Right lobe of liver (tissue), 6 donors: ENCODE data around the gene ITM2C. TPM values are rescaled to one million over a fixed set of nuclear protein-coding genes. Genes with fewer than 3 reads are reported as not detected.

Source experiments
- ATAC-seq, 4 donors: fragments of 200-7000 bp; cut with Tn5 transposase; one replicate each; pipeline ENCODE4 v1.9.1; 2020; ENCODE audit warnings: mild to moderate bottlenecking in 4 of 4, moderate library complexity in 4 of 4
- DNase-seq, 3 donors: peaks; one replicate each; pipeline ENCODE4 v3.0.0-alpha.2; 2020
- H3K27ac ChIP-seq, 3 donors: fragments of 200-600 bp; one replicate each; pipeline ENCODE4 v1.8.0; 2022
- H3K27me3 ChIP-seq, 2 donors: fragments of 200-600 bp; one replicate each; pipeline ENCODE4 v1.8.0; 2022
- H3K36me3 ChIP-seq, 4 donors: fragments of 200-600 bp; sonication (generic) in 1 of 4; one replicate each; pipeline versions ENCODE4 v1.5.1 to v1.8.0; 2017 to 2022; ENCODE audit warnings: control low read depth in 1 of 4
- H3K4me1 ChIP-seq, 4 donors: fragments of 200-600 bp; sonication (generic) in 1 of 4; one replicate each; pipeline versions ENCODE4 v1.5.1 to v1.8.0; 2017 to 2022; ENCODE audit warnings: control low read depth in 1 of 4
- H3K4me3 ChIP-seq, 3 donors: fragments of 200-600 bp; one replicate each; pipeline ENCODE4 v1.8.0; 2022
- H3K9me3 ChIP-seq, 4 donors: fragments of 200-600 bp; sonication (generic) in 1 of 4; one replicate each; pipeline versions ENCODE4 v1.5.1 to v1.8.0; 2017 to 2022; ENCODE audit warnings: control low read depth in 1 of 4
- CTCF ChIP-seq, 4 donors: fragments of 200-600 bp in 3 of 4; fragments of 450-650 bp in 1 of 4; IDR thresholded peaks; one replicate each; pipeline versions ENCODE4 v1.5.1 to v1.8.0; 2016 to 2022; ENCODE audit warnings: antibody characterized with exemption in 4 of 4, mild to moderate bottlenecking in 2 of 4
- POLR2A ChIP-seq: fragments of 450-650 bp; IDR thresholded peaks from one replicate; pipeline ENCODE4 v1.6.1; 2017; ENCODE audit warnings: antibody characterized with exemption, mild to moderate bottlenecking
- WGBS: methylation state at CpG from one replicate; pipeline ENCODE4 v1.1.6; 2018; ENCODE audit warnings: low coverage, low lambda C conversion rate; ENCODE audit not compliant: insufficient coverage; ENCODE audit errors: missing lambda C conversion rate; 5-methylcytosine and 5-hydroxymethylcytosine counted together
- intact Hi-C, 2 donors: fragments of 100-400 bp; cut with DNase I; formaldehyde crosslinking; loops; one replicate each; pipeline versions ENCODE4 v1.11.2 to v1.14.1; 2022
- total RNA-seq, 6 experiments: library from RNA; depleted of rRNA in 2 of 6; stranded (reverse); fragments of >200 nt in 2 of 6; fragmentation: NEBNext Ultra II Directional in 3 of 6; extraction: Animal tissue kit (Norgen Biotek cat#: 25700) in 3 of 6; gene quantifications; one replicate each; pipeline versions ENCODE4 v1.1.0 to v1.2.4, GENCODE V29; 2016 to 2023
- donor health status: DM: no; HTN: yes; CAD: no.
- donor health status: DM: no; HTN: no; CAD: no.
- donor health status: DM: no; HTN: no; CAD: no.
- donor health status: DM: no; HTN: yes; CAD: no.
- donor health status: DM: no; HTN: yes; CAD: no.

Gene ITM2C
- total RNA-seq, 6 experiments from 2014 or later: 11.1 to 26.9 (median 24.2) TPM

GRCh38 chr2:230889911-230890601 lies 25.3 kb downstream of the ITM2C start:
- Histone ChIP-seq H3K4me1 (no peaks in the 10 kb centered on the region), H3K4me3 (no peak overlapping the region), H3K36me3 (no peaks in the 10 kb centered on the region), H3K27me3 (no peaks in the 10 kb centered on the region), H3K9me3 (no peaks in the 10 kb centered on the region), H3K27ac (no peak overlapping the region)
- TF ChIP-seq POLR2A (no peak), CTCF (IDR thresholded peaks at IDR 0.05) (no peak)
- no peak for DNase-seq
- WGBS: 80% methylated on average over 21 of the region's 22 CpGs
- no peak for ATAC-seq
- intact Hi-C loops: no loop called here

GRCh38 chr2:230890646-230891045 lies 25.9 kb downstream of the ITM2C start:
- no peak for DNase-seq

GRCh38 chr2:230891064-230891463 lies 26.3 kb downstream of the ITM2C start:
- TF ChIP-seq POLR2A (no peak), CTCF (IDR thresholded peaks at IDR 0.05) (no peak)
- intact Hi-C loops: no loop called here
- H3K36me3 ChIP-seq: no peaks in the 10 kb centered on the region
- 15% methylated on average over 5 of the region's 5 CpGs for WGBS
- H3K27me3 ChIP-seq: no peaks in the 10 kb centered on the region
- ATAC-seq (no peak), DNase-seq (peak in 1 of 3 donors; percentile 16)
- H3K4me1 ChIP-seq: no peaks in the 10 kb centered on the region
- H3K4me3 ChIP-seq: no peak overlapping the region
- H3K9me3 ChIP-seq: no peaks in the 10 kb centered on the region
- no peak overlapping the region for H3K27ac ChIP-seq

More at GRCh38 chr2:230890646-230891045, 25.9 kb downstream of the ITM2C start:
- WGBS: 68% methylated on average over 4 of the region's 4 CpGs
- Histone ChIP-seq H3K27me3 (no peaks in the 10 kb centered on the region), H3K4me1 (no peaks in the 10 kb centered on the region), H3K9me3 (no peaks in the 10 kb centered on the region), H3K27ac (no peak overlapping the region), H3K36me3 (no peaks in the 10 kb centered on the region), H3K4me3 (no peak overlapping the region)
- TF ChIP-seq POLR2A: no peak
- TF ChIP-seq CTCF (IDR thresholded peaks at IDR 0.05): no peak
- intact Hi-C loops: no loop called here
- ATAC-seq: no peak

- WGBS: 23% methylated on average over 2 of the region's 6 CpGs
- TF ChIP-seq CTCF (IDR thresholded peaks at IDR 0.05) (no peak), POLR2A (no peak)
- H3K27me3 ChIP-seq: no peaks in the 10 kb centered on the region
- DNase-seq (peak in 1 of 3 donors; percentile 8), ATAC-seq (no peak)
- no peaks in the 10 kb centered on the region for H3K4me1 ChIP-seq
- H3K36me3 ChIP-seq: no peaks in the 10 kb centered on the region
- H3K4me3 ChIP-seq: no peak overlapping the region
- intact Hi-C loops: no loop called here
- no peak overlapping the region for H3K27ac ChIP-seq
- no peaks in the 10 kb centered on the region for H3K9me3 ChIP-seq
Observed at GRCh38 chr2:230891509-230891908, 26.8 kb downstream of the ITM2C start.
